ENCODE measurements around the gene VPS51.
A peak's percentile ranks its signal among the peaks of the same experiment; 100 is the strongest.

The VPS51 gene

GRCh38 chr11:65072631-65072966 lies 23.4 kb upstream of the VPS51 start:
- DNase-seq (ENCODE audit: low read depth): no peak

GRCh38 chr11:65077451-65077850 lies 18.6 kb upstream of the VPS51 start:
- no peak for DNase-seq (ENCODE audit: low read depth)

GRCh38 chr11:65078151-65078550 lies 17.9 kb upstream of the VPS51 start:
- DNase-seq (ENCODE audit: low read depth): peak; percentile 41

GRCh38 chr11:65078786-65079342 lies 17.1 kb upstream of the VPS51 start:
- no peak for DNase-seq (ENCODE audit: low read depth)

- no peak for DNase-seq (ENCODE audit: low read depth)
Observed at GRCh38 chr11:65083134-65083833, 12.7 kb upstream of the VPS51 start.

GRCh38 chr11:65083834-65084597 lies 12.0 kb upstream of the VPS51 start, which contains the start of the genes CDCA5 and ZFPL1:
CDCA5 (minus strand) TSS chr11:65084040; CDS start chr11:65083978, 62 bp downstream.
ZFPL1 (plus strand) TSS chr11:65084222; CDS start chr11:65084699, 477 bp downstream.
- DNase-seq (ENCODE audit: low read depth): peak; percentile 96

GRCh38 chr11:65084598-65085375 lies 11.2 kb upstream of the VPS51 start:
- no peak for DNase-seq (ENCODE audit: low read depth)

- no peak for DNase-seq (ENCODE audit: low read depth)
Observed at GRCh38 chr11:65085446-65085845, 10.6 kb upstream of the VPS51 start.

GRCh38 chr11:65086809-65087208 lies 9.2 kb upstream of the VPS51 start:
- DNase-seq (ENCODE audit: low read depth): no peak

- DNase-seq (ENCODE audit: low read depth): no peak
Observed at GRCh38 chr11:65087216-65087615, 8.8 kb upstream of the VPS51 start.

- DNase-seq (ENCODE audit: low read depth): no peak
Observed at GRCh38 chr11:65087827-65088226, 8.2 kb upstream of the VPS51 start.

GRCh38 chr11:65089621-65090020 lies 6.4 kb upstream of the VPS51 start:
- DNase-seq (ENCODE audit: low read depth): no peak

GRCh38 chr11:65090628-65091027 lies 5.4 kb upstream of the VPS51 start:
- DNase-seq (ENCODE audit: low read depth): no peak

- DNase-seq (ENCODE audit: low read depth): no peak
Observed at GRCh38 chr11:65095427-65095826, 587 bp upstream of the VPS51 start.

GRCh38 chr11:65096926-65097325 lies 912 bp downstream of the VPS51 start:
- DNase-seq (ENCODE audit: low read depth): no peak

GRCh38 chr11:65100674-65101350 lies 4.8 kb downstream of the VPS51 start:
- no peak for DNase-seq (ENCODE audit: low read depth)

GRCh38 chr11:65102142-65103095 lies 6.4 kb downstream of the VPS51 start:
- DNase-seq (ENCODE audit: low read depth): peak; percentile 72

GRCh38 chr11:65103476-65103875 lies 7.5 kb downstream of the VPS51 start:
- no peak for DNase-seq (ENCODE audit: low read depth)

- no peak for DNase-seq (ENCODE audit: low read depth)
Observed at GRCh38 chr11:65104628-65105027, 8.6 kb downstream of the VPS51 start.

GRCh38 chr11:65107078-65107477 lies 11.1 kb downstream of the VPS51 start:
- DNase-seq (ENCODE audit: low read depth): no peak
